ENCODE measurements around the gene ENSA. TPM values are rescaled to one million over a fixed set of nuclear protein-coding genes. Genes with fewer than 3 reads are reported as not detected.
"Not testable (repeated sequence)": the region's sequence is repeated elsewhere in the genome, so short reads cannot be mapped to it uniquely, and the experiment has no call there.

The ENSA gene
- total RNA-seq, 2 donors from 2014 or later: 85.7 to 94.5 TPM

DNA sequence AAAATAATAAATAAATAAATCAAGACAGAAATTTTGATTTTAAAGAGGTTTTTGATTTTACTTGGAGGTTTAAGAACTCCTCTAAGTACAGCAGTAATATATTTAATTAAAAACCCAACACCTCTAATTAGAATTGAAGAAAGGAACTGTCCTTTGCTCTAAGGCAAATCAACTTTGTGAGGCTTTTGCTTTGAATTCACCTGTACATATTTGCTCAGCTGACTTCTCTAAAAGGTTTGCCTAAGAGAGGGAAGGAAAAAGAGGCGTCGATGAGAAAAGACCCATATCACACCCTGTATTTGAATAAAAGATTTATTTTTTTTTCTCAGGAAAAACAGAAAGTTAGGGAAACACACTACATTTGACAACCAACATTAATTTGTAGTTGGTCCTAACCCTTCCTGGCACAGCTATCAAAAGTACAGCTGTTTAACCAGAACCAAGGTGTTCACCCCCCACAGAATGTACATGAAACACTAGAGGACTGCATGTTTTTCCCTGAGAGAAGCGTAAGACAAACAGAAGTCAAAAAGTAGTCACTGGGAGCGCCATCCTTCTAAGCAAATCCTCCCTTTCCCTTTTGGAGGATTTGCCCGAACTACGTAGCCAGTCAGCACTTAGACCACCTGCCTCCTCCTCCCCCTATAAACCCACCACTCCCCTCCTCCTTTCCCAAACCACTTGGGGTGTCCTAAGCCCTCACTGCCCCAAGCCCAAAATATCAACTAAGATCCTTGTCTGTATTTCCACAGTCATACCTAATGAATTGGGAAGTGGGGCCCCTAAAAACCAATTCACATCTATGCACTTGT is 54.9 kb downstream of the ENSA start:
- H3K36me3 ChIP-seq: peaks cover 51% of the 10 kb centered on the region
- ATAC-seq (ENCODE audit: insufficient number of reproducible peaks, low FRiP score, low read depth): no peak
- H3K9me3 ChIP-seq: no peaks in the 10 kb centered on the region
- TF ChIP-seq, protein P1, sequence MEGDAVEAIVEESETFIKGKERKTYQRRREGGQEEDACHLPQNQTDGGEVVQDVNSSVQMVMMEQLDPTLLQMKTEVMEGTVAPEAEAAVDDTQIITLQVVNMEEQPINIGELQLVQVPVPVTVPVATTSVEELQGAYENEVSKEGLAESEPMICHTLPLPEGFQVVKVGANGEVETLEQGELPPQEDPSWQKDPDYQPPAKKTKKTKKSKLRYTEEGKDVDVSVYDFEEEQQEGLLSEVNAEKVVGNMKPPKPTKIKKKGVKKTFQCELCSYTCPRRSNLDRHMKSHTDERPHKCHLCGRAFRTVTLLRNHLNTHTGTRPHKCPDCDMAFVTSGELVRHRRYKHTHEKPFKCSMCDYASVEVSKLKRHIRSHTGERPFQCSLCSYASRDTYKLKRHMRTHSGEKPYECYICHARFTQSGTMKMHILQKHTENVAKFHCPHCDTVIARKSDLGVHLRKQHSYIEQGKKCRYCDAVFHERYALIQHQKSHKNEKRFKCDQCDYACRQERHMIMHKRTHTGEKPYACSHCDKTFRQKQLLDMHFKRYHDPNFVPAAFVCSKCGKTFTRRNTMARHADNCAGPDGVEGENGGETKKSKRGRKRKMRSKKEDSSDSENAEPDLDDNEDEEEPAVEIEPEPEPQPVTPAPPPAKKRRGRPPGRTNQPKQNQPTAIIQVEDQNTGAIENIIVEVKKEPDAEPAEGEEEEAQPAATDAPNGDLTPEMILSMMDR (IDR thresholded peaks at IDR 0.05): no peak
- peak overlapping the region; percentile 93 for H3K4me3 ChIP-seq
- H3K27ac ChIP-seq: peak overlapping the region; percentile 99 to 100
- no peak for DNase-seq (ENCODE audit: low spot score)
- H3K4me1 ChIP-seq (ENCODE audit: control insufficient read depth in 1 of 2, low read depth in 2 of 2): peaks cover 49 to 52% of the 10 kb centered on the region in 2 donors
- H3K27me3 ChIP-seq (replicated peaks; ENCODE audit: insufficient read depth): no peaks in the 10 kb centered on the region

DNA sequence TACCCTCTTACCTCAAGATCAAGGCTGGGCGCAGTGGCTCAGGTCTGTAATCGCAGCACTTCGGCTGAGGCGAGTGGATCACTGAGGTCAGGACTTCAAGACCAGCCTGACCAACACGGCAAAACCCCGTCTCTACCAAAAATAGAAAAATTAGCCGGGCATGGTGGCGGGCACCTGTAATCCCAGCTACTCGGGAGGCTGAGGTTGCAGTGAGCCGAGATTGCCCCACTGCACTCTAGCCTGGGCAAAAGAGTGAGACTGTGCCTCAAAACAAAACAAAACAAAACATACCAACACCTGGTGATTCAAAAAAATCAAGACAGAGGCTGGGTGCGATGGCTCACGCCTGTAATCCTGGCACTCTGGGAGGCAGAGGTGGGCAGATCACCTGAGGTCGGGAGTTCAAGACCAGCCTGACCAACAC is 55.8 kb downstream of the ENSA start:
- peak overlapping the region; percentile 99 to 100 for H3K27ac ChIP-seq
- DNase-seq (ENCODE audit: low spot score); H3K27me3 ChIP-seq (replicated peaks; ENCODE audit: insufficient read depth); H3K9me3 ChIP-seq; ATAC-seq (ENCODE audit: insufficient number of reproducible peaks, low FRiP score, low read depth): not testable (repeated sequence)
- H3K4me1 ChIP-seq (ENCODE audit: control insufficient read depth in 1 of 2, low read depth in 2 of 2): peaks cover 51 to 60% of the 10 kb centered on the region in 2 donors
- peaks cover 51% of the 10 kb centered on the region for H3K36me3 ChIP-seq
- H3K4me3 ChIP-seq: peak overlapping the region; percentile 93

DNA sequence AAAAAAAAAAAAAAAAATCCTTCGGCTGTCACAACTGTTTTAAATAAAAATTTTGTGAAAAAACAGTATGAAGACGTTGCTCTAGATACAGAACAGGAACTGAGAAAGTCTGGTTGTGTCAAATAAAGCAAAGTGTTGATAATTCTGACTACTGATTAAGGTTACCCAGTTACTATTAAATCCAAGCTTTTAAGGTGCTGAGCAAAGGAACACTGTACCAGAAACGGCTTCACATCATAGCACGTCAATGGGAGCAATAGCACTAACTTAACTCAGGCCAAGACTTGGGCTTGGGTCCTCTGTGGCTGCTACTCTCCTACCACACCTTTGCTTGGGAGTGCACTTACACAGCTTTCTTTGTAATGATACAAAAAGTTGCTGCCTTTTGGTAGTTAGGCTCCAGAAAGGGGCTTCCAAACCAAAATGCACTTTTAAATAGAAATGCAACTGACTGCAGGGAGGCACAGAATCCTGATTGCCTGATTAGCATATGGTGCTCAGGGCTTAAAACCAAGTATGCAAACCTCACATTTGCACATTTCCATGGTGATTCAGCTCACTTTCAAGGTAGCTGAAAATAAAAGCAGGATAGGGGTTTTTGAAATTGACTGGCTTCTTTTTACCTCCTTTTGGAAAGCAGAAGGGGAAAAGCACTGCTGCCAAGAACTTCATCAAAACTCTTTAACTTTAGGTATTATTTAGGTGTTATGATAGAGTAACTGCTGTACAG is 56.3 kb downstream of the ENSA start:
- ATAC-seq (ENCODE audit: insufficient number of reproducible peaks, low FRiP score, low read depth): no peak
- no peaks in the 10 kb centered on the region for H3K9me3 ChIP-seq
- TF ChIP-seq, protein P1 (IDR thresholded peaks at IDR 0.05): no peak
- H3K27me3 ChIP-seq (replicated peaks; ENCODE audit: insufficient read depth): no peaks in the 10 kb centered on the region
- peaks cover 51% of the 10 kb centered on the region for H3K36me3 ChIP-seq
- H3K27ac ChIP-seq: peak overlapping the region; percentile 99 to 100
- no peak for DNase-seq (ENCODE audit: low spot score)
- H3K4me1 ChIP-seq (ENCODE audit: control insufficient read depth in 1 of 2, low read depth in 2 of 2): peaks cover 51 to 66% of the 10 kb centered on the region in 2 donors
- H3K4me3 ChIP-seq: peak overlapping the region; percentile 93

Other genes with a start within 250 kb of the ENSA start
- gene TARS2, start 142.2 kb downstream of the ENSA start, total RNA-seq: 10 to 100 TPM; 11.6 to 13.5 TPM
- 10 to 100 TPM; 22.8 to 54.0 TPM for gene ECM1, start 121.5 kb downstream of the ENSA start, total RNA-seq
- not detected for gene FALEC, start 113.9 kb downstream of the ENSA start, total RNA-seq
- gene ADAMTSL4, start 80.2 kb downstream of the ENSA start, total RNA-seq: 10 to 100 TPM; 28.4 to 45.1 TPM
- gene MCL1, start 50.0 kb downstream of the ENSA start, total RNA-seq: 100 to 1,000 TPM; 588 to 607 TPM
- gene GOLPH3L, start 67.5 kb upstream of the ENSA start, total RNA-seq: 10 to 100 TPM; 13.7 to 15.6 TPM
- gene HORMAD1, start 91.3 kb upstream of the ENSA start, total RNA-seq: not detected
- gene CTSS, start 136.2 kb upstream of the ENSA start, total RNA-seq: 10 to 100 TPM; 64.7 to 82.6 TPM
- gene CTSK, start 178.6 kb upstream of the ENSA start, total RNA-seq: 100 to 1,000 TPM in 1 of 2 donors, 10 to 100 TPM in 1; 70.7 to 117 TPM
- 10 to 100 TPM; 60.9 to 73.2 TPM for gene ARNT, start 247.0 kb upstream of the ENSA start, total RNA-seq